Uterus (tissue), 2 donors: ENCODE data around the gene ECPAS.

Experiments
- POLR2A ChIP-seq, 2 donors: fragments of 450-650 bp; IDR thresholded peaks; one replicate each; pipeline ENCODE4 v1.6.1; 2016; ENCODE audit warnings: antibody characterized with exemption in 2 of 2, mild to moderate bottlenecking in 1 of 2, moderate library complexity in 1 of 2
- TF ChIP-seq, protein P1 (sequence below), 4 experiments: fragments of 200-600 bp in 2 of 4; fragments of 450-650 bp in 2 of 4; sonication (generic) in 2 of 4; IDR thresholded peaks; one replicate each; pipeline ENCODE4 v1.5.1; 2016 to 2019; ENCODE audit warnings: antibody characterized with exemption in 4 of 4, mild to moderate bottlenecking in 2 of 4, moderate library complexity in 1 of 4

DNA sequence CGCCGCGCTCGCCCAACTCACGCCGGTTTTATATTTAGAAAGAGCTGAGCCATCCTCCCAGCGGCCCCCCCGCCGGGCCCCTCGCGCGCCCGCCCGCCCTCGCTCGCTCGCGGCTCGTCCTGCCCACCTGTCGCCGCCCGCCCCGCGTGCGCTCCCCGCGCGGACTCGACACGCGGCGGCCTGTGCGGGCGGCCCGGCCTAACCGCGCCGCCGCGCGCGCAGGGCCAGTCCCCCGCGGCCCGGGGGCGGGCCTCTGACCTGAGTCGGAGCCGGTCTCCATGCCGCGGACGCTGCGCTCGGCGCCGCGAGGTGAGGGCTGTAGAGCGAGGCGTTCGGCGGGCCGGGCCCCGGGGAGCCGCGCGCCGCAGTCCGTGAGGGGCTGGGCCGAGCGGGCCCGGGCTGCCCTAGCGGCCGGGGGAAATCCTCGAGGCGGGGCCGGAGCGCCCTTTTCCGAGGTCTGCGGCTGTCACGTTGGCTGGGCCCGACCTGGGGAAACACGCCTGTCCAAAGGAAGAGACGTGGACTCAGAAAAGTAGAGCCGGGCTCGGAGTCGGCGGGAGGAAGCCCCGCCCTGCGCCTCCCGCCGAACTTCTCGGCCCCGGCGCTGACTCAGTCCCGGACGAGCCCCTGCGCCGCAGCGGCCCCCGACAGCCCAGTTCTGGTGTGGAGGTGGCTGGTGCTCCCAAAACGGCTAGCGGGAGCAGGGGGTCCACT is at the start of gene ECPAS:
- TF ChIP-seq POLR2A (IDR thresholded peaks at IDR 0.05): peak in 1 of 2 donors; percentile 35
- TF ChIP-seq, protein P1, sequence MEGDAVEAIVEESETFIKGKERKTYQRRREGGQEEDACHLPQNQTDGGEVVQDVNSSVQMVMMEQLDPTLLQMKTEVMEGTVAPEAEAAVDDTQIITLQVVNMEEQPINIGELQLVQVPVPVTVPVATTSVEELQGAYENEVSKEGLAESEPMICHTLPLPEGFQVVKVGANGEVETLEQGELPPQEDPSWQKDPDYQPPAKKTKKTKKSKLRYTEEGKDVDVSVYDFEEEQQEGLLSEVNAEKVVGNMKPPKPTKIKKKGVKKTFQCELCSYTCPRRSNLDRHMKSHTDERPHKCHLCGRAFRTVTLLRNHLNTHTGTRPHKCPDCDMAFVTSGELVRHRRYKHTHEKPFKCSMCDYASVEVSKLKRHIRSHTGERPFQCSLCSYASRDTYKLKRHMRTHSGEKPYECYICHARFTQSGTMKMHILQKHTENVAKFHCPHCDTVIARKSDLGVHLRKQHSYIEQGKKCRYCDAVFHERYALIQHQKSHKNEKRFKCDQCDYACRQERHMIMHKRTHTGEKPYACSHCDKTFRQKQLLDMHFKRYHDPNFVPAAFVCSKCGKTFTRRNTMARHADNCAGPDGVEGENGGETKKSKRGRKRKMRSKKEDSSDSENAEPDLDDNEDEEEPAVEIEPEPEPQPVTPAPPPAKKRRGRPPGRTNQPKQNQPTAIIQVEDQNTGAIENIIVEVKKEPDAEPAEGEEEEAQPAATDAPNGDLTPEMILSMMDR (IDR thresholded peaks at IDR 0.05): peak in 1 of 4 experiments; percentile 43
